Cardiac fibroblast (primary cell): ENCODE measurements around the gene PGAM2.

Experiments used
- DNase-seq, 2 donors: peaks; one replicate each; pipeline versions ENCODE4 v3.0.0 to v3.0.0-alpha.2; 2010; ENCODE audit warnings: low read depth in 2 of 2
- H3K4me3 ChIP-seq, 2 donors: replicated peaks in 1 of 2; 1 replicate in 1 of 2; 2 replicates in 1 of 2; pipeline ENCODE4 v1.5.1; 2011; ENCODE audit warnings: low read depth in 2 of 2, low read length in 2 of 2, mild to moderate bottlenecking in 2 of 2, moderate library complexity in 1 of 2
- TF ChIP-seq, protein P1 (sequence below): IDR thresholded peaks from one replicate; pipeline ENCODE4 v1.5.1; 2011; ENCODE audit warnings: low read depth, mild to moderate bottlenecking, low read length, inconsistent platforms

Gene PGAM2

DNA sequence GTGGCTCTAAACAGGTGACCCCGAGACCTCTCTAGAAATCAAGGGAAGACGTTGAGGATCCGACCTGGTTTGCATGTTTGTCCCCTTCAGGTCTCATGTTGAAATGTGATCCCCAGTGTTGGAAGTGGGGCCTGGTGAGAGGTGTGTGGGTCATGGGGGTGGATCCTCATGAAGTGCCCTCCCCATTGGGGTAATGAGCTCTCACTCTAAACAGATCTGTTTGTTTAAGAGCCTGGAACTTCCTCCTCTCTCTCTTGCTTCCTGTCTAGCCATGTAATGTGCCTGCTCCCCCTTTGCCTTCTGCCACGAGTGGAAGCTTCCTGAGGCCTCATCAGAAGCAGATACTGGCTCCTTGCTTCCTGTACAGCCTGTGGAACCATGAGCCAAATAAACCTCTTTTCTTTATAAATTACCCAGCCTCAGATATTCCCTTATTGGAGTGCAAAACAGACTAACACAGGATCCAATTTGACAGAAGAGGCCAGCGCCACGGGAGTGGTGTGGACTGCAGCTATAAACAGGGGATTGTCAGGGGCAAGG, 27.8 kb upstream of the PGAM2 start:
- no peak for DNase-seq
- no peak overlapping the region for H3K4me3 ChIP-seq
- TF ChIP-seq, protein P1, sequence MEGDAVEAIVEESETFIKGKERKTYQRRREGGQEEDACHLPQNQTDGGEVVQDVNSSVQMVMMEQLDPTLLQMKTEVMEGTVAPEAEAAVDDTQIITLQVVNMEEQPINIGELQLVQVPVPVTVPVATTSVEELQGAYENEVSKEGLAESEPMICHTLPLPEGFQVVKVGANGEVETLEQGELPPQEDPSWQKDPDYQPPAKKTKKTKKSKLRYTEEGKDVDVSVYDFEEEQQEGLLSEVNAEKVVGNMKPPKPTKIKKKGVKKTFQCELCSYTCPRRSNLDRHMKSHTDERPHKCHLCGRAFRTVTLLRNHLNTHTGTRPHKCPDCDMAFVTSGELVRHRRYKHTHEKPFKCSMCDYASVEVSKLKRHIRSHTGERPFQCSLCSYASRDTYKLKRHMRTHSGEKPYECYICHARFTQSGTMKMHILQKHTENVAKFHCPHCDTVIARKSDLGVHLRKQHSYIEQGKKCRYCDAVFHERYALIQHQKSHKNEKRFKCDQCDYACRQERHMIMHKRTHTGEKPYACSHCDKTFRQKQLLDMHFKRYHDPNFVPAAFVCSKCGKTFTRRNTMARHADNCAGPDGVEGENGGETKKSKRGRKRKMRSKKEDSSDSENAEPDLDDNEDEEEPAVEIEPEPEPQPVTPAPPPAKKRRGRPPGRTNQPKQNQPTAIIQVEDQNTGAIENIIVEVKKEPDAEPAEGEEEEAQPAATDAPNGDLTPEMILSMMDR: no peak

DNA sequence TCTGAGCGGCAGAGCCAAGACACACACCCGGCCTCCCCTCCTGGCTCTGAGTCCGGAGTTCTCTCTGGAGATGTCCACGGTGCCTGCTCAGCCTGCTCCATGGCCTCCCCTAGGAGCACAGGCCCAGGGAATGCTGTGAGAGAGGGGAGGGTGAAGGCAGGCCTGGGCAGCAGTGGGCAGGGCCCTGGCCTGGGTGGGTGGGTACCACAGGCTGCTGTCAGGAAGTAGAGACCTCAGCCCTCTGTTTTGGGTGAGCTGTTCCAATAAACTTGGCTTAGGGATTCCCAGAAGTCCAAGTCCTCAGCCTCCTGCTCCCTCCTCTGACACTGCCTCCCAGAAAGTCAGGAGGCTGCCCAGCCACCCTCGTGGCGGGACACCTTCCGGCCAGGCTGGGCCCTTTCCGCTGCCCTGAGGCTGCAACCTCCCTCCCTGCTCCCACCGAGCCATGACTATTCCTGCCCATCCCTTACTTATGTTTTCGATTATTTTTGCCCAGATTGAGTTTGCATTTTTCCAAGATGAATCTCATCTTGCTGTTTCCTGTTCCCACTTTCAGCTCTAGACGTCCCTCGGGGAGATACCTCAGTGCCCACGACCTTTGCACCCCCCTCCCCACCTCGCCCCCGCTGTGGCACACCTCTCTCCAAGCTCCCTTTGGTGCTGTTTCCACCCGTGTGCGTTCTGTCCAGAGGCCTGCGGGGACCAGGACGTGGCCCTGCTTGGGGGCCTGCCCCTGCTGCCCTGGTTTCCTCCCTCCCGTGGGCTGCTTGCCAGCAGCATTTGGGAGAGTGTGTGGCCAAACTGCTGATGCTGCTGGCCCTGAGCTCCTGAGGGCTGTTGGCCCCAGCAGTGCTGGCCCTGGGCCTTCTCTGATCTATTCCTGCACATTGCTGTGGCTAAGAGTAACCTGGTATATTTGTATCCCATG, 22.8 kb upstream of the PGAM2 start:
- TF ChIP-seq, protein P1: no peak
- DNase-seq: peak; percentile 91 to 93
- peak overlapping the region in 1 of 2 donors; percentile 7 for H3K4me3 ChIP-seq

DNA sequence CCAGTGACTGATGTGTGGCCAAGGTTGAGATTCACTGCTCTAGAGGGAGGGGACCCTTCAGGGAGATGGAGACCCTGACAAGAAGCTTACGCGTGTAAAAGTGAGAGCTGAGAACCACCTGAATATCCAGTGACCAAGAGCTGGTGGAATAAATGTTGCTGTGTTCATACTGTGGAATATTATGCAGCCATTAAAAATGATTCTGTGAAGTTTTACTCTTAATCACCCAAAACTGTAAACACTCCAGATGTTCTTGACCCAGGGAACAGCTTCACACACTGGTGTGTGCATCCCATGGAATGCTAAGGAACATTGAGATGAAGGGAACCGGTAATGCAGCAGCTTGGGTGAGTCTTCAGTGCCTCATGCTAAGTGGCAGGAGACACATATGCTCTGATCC, 21.3 kb upstream of the PGAM2 start:
- TF ChIP-seq, protein P1: no peak
- H3K4me3 ChIP-seq: no peak overlapping the region
- no peak for DNase-seq

DNA sequence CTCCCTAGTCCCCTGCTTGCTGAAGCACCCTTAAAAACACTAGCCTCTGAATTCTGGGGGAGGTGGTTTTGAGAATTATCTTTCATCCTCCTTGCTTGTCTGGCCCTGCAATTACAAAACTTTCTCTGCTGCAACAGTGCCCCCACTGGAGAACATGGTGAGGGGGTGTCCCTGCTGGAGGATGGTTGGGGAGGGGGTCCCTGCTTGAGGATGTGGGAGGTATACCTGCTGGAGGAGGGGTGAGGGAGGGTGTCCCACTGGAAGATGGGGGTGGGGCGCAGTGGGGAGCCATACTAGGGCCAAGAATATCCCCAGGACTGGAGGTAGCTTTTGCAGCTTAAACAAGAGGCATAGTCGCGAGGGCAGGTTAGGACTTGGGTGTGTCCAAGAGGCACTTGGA, 20.2 kb upstream of the PGAM2 start:
- TF ChIP-seq, protein P1: no peak
- no peak overlapping the region for H3K4me3 ChIP-seq
- no peak for DNase-seq

DNA sequence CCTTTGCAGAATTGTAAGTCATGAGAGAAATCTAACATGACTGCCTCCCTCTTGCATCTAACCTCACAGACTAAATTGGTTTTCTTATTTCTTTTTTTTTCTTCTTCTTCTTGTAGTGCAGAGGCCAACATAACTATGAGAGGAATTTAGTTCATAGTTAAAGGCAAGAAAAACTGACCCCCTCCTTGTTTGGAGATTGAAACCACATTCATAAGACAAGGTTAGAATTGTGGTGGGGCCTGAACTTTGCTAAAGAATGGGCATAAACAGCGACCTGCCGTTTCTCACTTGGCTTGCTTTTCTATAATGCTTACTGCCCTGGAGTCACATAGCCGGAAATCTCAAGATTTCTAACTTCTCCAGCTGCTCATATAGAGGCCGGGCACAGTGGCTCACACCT, 19.3 kb upstream of the PGAM2 start:
- TF ChIP-seq, protein P1: no peak
- H3K4me3 ChIP-seq: no peak overlapping the region
- DNase-seq: peak in 1 of 2 donors; percentile 41

DNA sequence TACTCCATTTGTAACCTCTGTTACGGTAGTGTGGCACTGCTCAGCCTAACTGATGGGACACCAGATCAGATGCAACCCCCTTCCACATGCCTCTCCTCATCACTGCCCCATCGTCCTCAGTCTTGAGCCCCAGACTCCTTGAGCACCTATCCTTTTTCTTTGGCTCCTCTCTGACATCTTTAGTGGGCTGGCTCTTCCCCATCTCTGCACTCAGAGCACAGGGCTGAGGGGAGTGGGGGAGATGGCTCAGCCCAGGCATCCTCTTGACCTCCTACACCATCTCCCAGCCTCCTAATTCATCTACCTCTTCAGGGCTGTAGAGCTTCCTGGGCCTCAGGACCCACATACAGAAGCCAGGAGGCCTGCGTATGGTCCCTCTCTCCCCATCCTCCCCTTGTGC, 18.4 kb upstream of the PGAM2 start:
- TF ChIP-seq, protein P1: no peak
- no peak for DNase-seq
- no peak overlapping the region for H3K4me3 ChIP-seq
